ENCODE measurements around the gene CFDP1. TPM values are rescaled to one million over a fixed set of nuclear protein-coding genes. Genes with fewer than 3 reads are reported as not detected.
"Not testable (repeated sequence)": the region's sequence is repeated elsewhere in the genome, so short reads cannot be mapped to it uniquely, and the experiment has no call there.

Gene CFDP1
- total and polyA plus RNA-seq, 2 experiments from 2014 or later: 97.1 to 116 TPM

- H3K4me1 ChIP-seq (ENCODE audit: insufficient read depth): no peaks in the 10 kb centered on the region
- 2% methylated on average over 32 of the region's 32 CpGs for WGBS (ENCODE audit: low lambda C conversion rate, missing lambda C conversion rate)
- no peaks in the 10 kb centered on the region for H3K27me3 ChIP-seq
- H4K20me1 ChIP-seq (ENCODE audit: insufficient read depth, poor library complexity, severe bottlenecking): no peaks in the 10 kb centered on the region
- H3K4me2 ChIP-seq: peak overlapping the region; percentile 88
- peak overlapping the region; percentile 49 for H3K4me3 ChIP-seq
- no peaks in the 10 kb centered on the region for H3K36me3 ChIP-seq (replicated peaks; ENCODE audit: insufficient read depth, low read depth)
- H3K9me2 ChIP-seq (replicated peaks; ENCODE audit: insufficient read depth): no peaks in the 10 kb centered on the region
- peak overlapping the region; percentile 97 for H3K27ac ChIP-seq
- H2AFZ ChIP-seq: peak overlapping the region; percentile 69
- H3K9me3 ChIP-seq (ENCODE audit: low read depth): no peaks in the 10 kb centered on the region
- DNase-seq (ENCODE audit: low spot score): peak; percentile 90
- TF ChIP-seq EZH2 (IDR thresholded peaks at IDR 0.05; ENCODE audit: borderline replicate concordance): no peak
- no peak for TF ChIP-seq EZH2phosphoT487 (IDR thresholded peaks at IDR 0.05; ENCODE audit: low read depth, severe bottlenecking, unreplicated experiment)
- no peak for TF ChIP-seq CTCF (IDR thresholded peaks at IDR 0.05; ENCODE audit: poor library complexity)
- peaks cover 43% of the 10 kb centered on the region for H3K79me2 ChIP-seq
Measured at GRCh38 chr16:75433732-75434413, 570 bp upstream of the CFDP1 start.

- Histone ChIP-seq H3K9me2 (replicated peaks; ENCODE audit: insufficient read depth) (no peaks in the 10 kb centered on the region), H3K27me3 (no peaks in the 10 kb centered on the region), H3K9me3 (ENCODE audit: low read depth) (no peaks in the 10 kb centered on the region), H4K20me1 (ENCODE audit: insufficient read depth, poor library complexity, severe bottlenecking) (no peaks in the 10 kb centered on the region), H3K27ac (no peak overlapping the region), H3K4me2 (no peak overlapping the region), H3K79me2 (peaks cover 84% of the 10 kb centered on the region), H2AFZ (no peak overlapping the region), H3K36me3 (replicated peaks; ENCODE audit: insufficient read depth, low read depth) (no peaks in the 10 kb centered on the region), H3K4me3 (no peak overlapping the region), H3K4me1 (ENCODE audit: insufficient read depth) (no peaks in the 10 kb centered on the region)
- TF ChIP-seq EZH2phosphoT487 (IDR thresholded peaks at IDR 0.05; ENCODE audit: low read depth, severe bottlenecking, unreplicated experiment): no peak
- no peak for TF ChIP-seq EZH2 (IDR thresholded peaks at IDR 0.05; ENCODE audit: borderline replicate concordance)
- TF ChIP-seq CTCF (IDR thresholded peaks at IDR 0.05; ENCODE audit: poor library complexity): no peak
- no peak for DNase-seq (ENCODE audit: low spot score)
- WGBS (ENCODE audit: low lambda C conversion rate, missing lambda C conversion rate): 97% methylated on average over 11 of the region's 11 CpGs
Measured at GRCh38 chr16:75429621-75430403, 3.5 kb downstream of the CFDP1 start.

GRCh38 chr16:75426524-75426923 lies 6.8 kb downstream of the CFDP1 start:
- not testable (repeated sequence) for H3K4me3 ChIP-seq; H3K4me2 ChIP-seq; H3K9me2 ChIP-seq (replicated peaks; ENCODE audit: insufficient read depth); H3K27me3 ChIP-seq; H3K9me3 ChIP-seq (ENCODE audit: low read depth); H3K4me1 ChIP-seq (ENCODE audit: insufficient read depth); H3K36me3 ChIP-seq (replicated peaks; ENCODE audit: insufficient read depth, low read depth); H3K27ac ChIP-seq; H2AFZ ChIP-seq; H4K20me1 ChIP-seq (ENCODE audit: insufficient read depth, poor library complexity, severe bottlenecking); DNase-seq (ENCODE audit: low spot score)
- 92% methylated on average over 2 of the region's 2 CpGs for WGBS (ENCODE audit: low lambda C conversion rate, missing lambda C conversion rate)
- peaks cover 98% of the 10 kb centered on the region for H3K79me2 ChIP-seq

GRCh38 chr16:75424105-75424762 lies 9.1 kb downstream of the CFDP1 start:
- H3K9me2 ChIP-seq (replicated peaks; ENCODE audit: insufficient read depth); H4K20me1 ChIP-seq (ENCODE audit: insufficient read depth, poor library complexity, severe bottlenecking); H3K27me3 ChIP-seq; H2AFZ ChIP-seq; H3K4me3 ChIP-seq; H3K9me3 ChIP-seq (ENCODE audit: low read depth); H3K36me3 ChIP-seq (replicated peaks; ENCODE audit: insufficient read depth, low read depth): not testable (repeated sequence)
- Histone ChIP-seq H3K27ac (peak overlapping the region; percentile 87), H3K4me1 (ENCODE audit: insufficient read depth) (peaks cover 11% of the 10 kb centered on the region), H3K4me2 (peak overlapping the region; percentile 62), H3K79me2 (peaks cover 95% of the 10 kb centered on the region)
- peak; percentile 29 for DNase-seq (ENCODE audit: low spot score)
- WGBS (ENCODE audit: low lambda C conversion rate, missing lambda C conversion rate): 66% methylated on average over 18 of the region's 18 CpGs

Measured in hepatocyte (in vitro differentiated cells).